Mesenchymal stem cell (in vitro differentiated cells and primary cell): ENCODE measurements around the gene HDAC6. TPM values are rescaled to one million over a fixed set of nuclear protein-coding genes. Genes with fewer than 3 reads are reported as not detected.

Source experiments
- DNase-seq: peaks from one replicate; pipeline ENCODE4 v3.0.0-alpha.2; 2013
- H2AFZ ChIP-seq: one replicate; pipeline ENCODE4 v1.6.1; 2013; ENCODE audit warnings: low read depth, mild to moderate bottlenecking, control low read depth, inconsistent platforms, low read length, moderate library complexity
- H2AK5ac ChIP-seq: 2 replicates; pipeline ENCODE4 v1.6.1; 2013; ENCODE audit warnings: low read length, moderate library complexity, mild to moderate bottlenecking, inconsistent platforms; ENCODE audit not compliant: severe bottlenecking
- H2BK120ac ChIP-seq: one replicate; pipeline ENCODE4 v1.6.1; 2013; ENCODE audit warnings: low read depth, mild to moderate bottlenecking, inconsistent platforms, low read length, moderate library complexity
- H2BK12ac ChIP-seq, 2 experiments: one replicate each; pipeline ENCODE4 v1.6.1; 2013; ENCODE audit warnings: inconsistent platforms in 2 of 2, low read length in 2 of 2, mild to moderate bottlenecking in 2 of 2, moderate library complexity in 2 of 2, control low read depth in 1 of 2
- H2BK15ac ChIP-seq: one replicate; pipeline ENCODE4 v1.6.1; 2013; ENCODE audit warnings: mild to moderate bottlenecking, low read depth, inconsistent platforms; ENCODE audit not compliant: poor library complexity, severe bottlenecking
- H2BK5ac ChIP-seq: 2 replicates; pipeline ENCODE4 v1.6.1; 2013; ENCODE audit warnings: low read depth, mild to moderate bottlenecking, low read length, control low read depth, inconsistent platforms; ENCODE audit not compliant: poor library complexity, severe bottlenecking
- H3K14ac ChIP-seq, 2 experiments: one replicate each; pipeline ENCODE4 v1.6.1; 2013; ENCODE audit warnings: inconsistent platforms in 2 of 2, low read length in 2 of 2, control low read depth in 1 of 2, mild to moderate bottlenecking in 1 of 2, moderate library complexity in 1 of 2
- H3K18ac ChIP-seq, 2 experiments: one replicate each; pipeline ENCODE4 v1.6.1; 2013; ENCODE audit warnings: inconsistent platforms in 2 of 2, low read length in 2 of 2, control low read depth in 1 of 2, low read depth in 1 of 2, mild to moderate bottlenecking in 1 of 2
- H3K23ac ChIP-seq, 2 experiments: one replicate each; pipeline ENCODE4 v1.6.1; 2013; ENCODE audit warnings: inconsistent platforms in 2 of 2, low read length in 2 of 2, mild to moderate bottlenecking in 2 of 2, moderate library complexity in 2 of 2, control low read depth in 1 of 2
- H3K27ac ChIP-seq: 2 replicates; pipeline ENCODE4 v1.5.1; 2013; ENCODE audit warnings: mild to moderate bottlenecking, moderate library complexity, low read length, control low read depth, inconsistent platforms; ENCODE audit not compliant: poor library complexity, severe bottlenecking
- H3K27me3 ChIP-seq, 2 experiments: 2 replicates each; pipeline versions ENCODE4 v1.6.1 to v1.7.0; 2013; ENCODE audit warnings: low read length in 2 of 2, mild to moderate bottlenecking in 2 of 2, moderate library complexity in 2 of 2, control low read depth in 1 of 2, inconsistent platforms in 1 of 2; ENCODE audit not compliant: control insufficient read depth in 1 of 2, insufficient read depth in 1 of 2
- H3K36me3 ChIP-seq, 2 experiments: 2 replicates each; pipeline versions ENCODE4 v1.6.1 to v1.7.0; 2013; ENCODE audit warnings: low read length in 2 of 2, control low read depth in 1 of 2, inconsistent platforms in 1 of 2, low read depth in 1 of 2, mild to moderate bottlenecking in 1 of 2; ENCODE audit not compliant: insufficient read depth in 2 of 2, control insufficient read depth in 1 of 2
- H3K4ac ChIP-seq, 2 experiments: one replicate each; pipeline ENCODE4 v1.6.1; 2013; ENCODE audit warnings: inconsistent platforms in 2 of 2, low read length in 2 of 2, mild to moderate bottlenecking in 2 of 2, moderate library complexity in 2 of 2, control low read depth in 1 of 2, low read depth in 1 of 2
- H3K4me1 ChIP-seq: 2 replicates; pipeline ENCODE4 v1.6.1; 2013; ENCODE audit warnings: low read depth, low read length, control low read depth; ENCODE audit not compliant: control insufficient read depth, insufficient read depth
- H3K4me2 ChIP-seq: 2 replicates; pipeline ENCODE4 v1.6.1; 2013; ENCODE audit warnings: low read length, mild to moderate bottlenecking, inconsistent platforms; ENCODE audit not compliant: poor library complexity, severe bottlenecking
- H3K4me3 ChIP-seq, 2 experiments: 2 replicates each; pipeline versions ENCODE4 v1.5.1 to v1.7.0; 2013; ENCODE audit warnings: low read length in 2 of 2, mild to moderate bottlenecking in 2 of 2, control low read depth in 1 of 2, low read depth in 1 of 2; ENCODE audit not compliant: insufficient read depth in 1 of 2
- H3K79me1 ChIP-seq: replicated peaks from 2 replicates; pipeline ENCODE4 v1.6.1; 2013; ENCODE audit warnings: mild to moderate bottlenecking, control low read depth, low read length, inconsistent platforms; ENCODE audit not compliant: poor library complexity, severe bottlenecking
- H3K9ac ChIP-seq: 2 replicates; pipeline ENCODE4 v1.7.0; 2013; ENCODE audit warnings: mild to moderate bottlenecking, low read length, moderate library complexity
- H3K9me3 ChIP-seq: 2 replicates; pipeline ENCODE4 v1.7.0; 2013; ENCODE audit warnings: mild to moderate bottlenecking, low read length; ENCODE audit not compliant: control insufficient read depth
- H4K8ac ChIP-seq: one replicate; pipeline ENCODE4 v1.6.1; 2013; ENCODE audit warnings: inconsistent platforms, mild to moderate bottlenecking, low read length, moderate library complexity
- H4K91ac ChIP-seq: one replicate; pipeline ENCODE4 v1.6.1; 2013; ENCODE audit warnings: mild to moderate bottlenecking, low read length, inconsistent platforms
- WGBS: methylation state at CpG from one replicate; pipeline ENCODE4 v1.1.7; 2013; ENCODE audit warnings: mixed read lengths; 5-methylcytosine and 5-hydroxymethylcytosine counted together
- polyA plus RNA-seq, 2 experiments: library from polyadenylated mRNA; stranded (reverse); fragments of 200-250 nt; gene quantifications; one replicate each; pipeline ENCODE4 v1.2.3, GENCODE V29; 2013

Gene HDAC6
- 38.8 TPM for polyA plus RNA-seq (2013, experiment 1 of 2)
- 35.3 TPM for polyA plus RNA-seq (2013, experiment 2 of 2)

DNA sequence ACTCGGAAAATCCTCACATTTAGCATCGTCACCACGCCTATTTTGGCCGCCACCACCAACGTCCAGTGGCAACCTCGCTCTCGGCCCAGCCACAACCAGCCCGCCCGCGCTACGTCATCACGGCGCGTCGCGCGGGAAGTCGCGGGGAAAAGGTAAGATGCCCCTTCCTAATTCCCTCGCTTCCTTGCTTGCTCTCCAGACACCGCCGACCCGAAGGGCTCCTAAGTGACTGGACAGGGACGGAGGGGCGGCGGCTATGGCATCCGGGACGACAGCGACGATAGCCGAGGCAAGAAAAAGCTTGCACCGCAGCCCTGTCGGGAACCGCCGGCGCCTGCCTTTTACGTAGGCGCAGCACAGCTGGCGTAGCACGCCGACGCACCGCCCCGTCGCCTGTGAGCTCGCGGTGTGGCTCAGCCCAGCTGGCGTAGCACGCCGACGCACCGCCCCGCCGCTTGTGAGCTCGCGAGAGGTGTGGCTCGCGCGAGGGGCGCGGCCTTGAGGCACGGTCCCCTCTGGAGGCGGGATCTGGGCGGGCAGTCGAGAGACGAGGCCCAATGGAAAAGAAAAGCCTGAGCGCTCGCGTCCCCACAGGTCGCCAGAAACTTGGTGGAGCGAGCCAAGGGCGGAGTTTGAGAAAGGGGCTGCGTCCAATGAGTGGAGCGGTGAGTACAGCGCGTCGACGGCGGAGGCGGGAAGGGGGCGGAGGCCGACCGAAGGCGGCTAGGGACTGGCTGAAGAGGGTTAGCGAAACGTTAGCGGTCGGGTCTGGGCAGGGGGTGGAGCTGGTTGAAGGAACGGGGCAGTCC is at the start of gene HDAC6:
HDAC6 (plus strand) TSS at position 788 of the 809 bp plus-strand sequence. CDS start 626 bp downstream, outside the sequence.
- peak; percentile 99 for DNase-seq
- no peak within 1 kb of the TSS for H2BK15ac ChIP-seq
- peak within 1 kb of the TSS; percentile 66 for H3K4me2 ChIP-seq
- peak within 1 kb of the TSS; percentile 80 to 82 for H3K4me3 ChIP-seq
- H4K91ac ChIP-seq = peak within 1 kb of the TSS; percentile 99
- H3K36me3 ChIP-seq = peaks cover 7 to 12% of the 10 kb centered on the region in 2 experiments
- H3K79me1 ChIP-seq = peaks cover 7% of the 10 kb centered on the region
- under 1% methylated on average over 80 of the region's 89 CpGs for WGBS
- H3K27me3 ChIP-seq = peaks cover 0 to 14% of the 10 kb centered on the region in 2 experiments
- H2BK120ac ChIP-seq = peak within 1 kb of the TSS; percentile 73
- peak within 1 kb of the TSS; percentile 70 to 95 for H3K18ac ChIP-seq
- H2AFZ ChIP-seq = peak within 1 kb of the TSS; percentile 53
- H3K9me3 ChIP-seq = no peaks in the 10 kb centered on the region
- peak within 1 kb of the TSS; percentile 95 for H3K9ac ChIP-seq
- peak within 1 kb of the TSS in 1 of 2 experiments; percentile 81 for H3K14ac ChIP-seq
- peak within 1 kb of the TSS; percentile 99 for H3K27ac ChIP-seq
- peak within 1 kb of the TSS in 1 of 2 experiments; percentile 88 for H3K4ac ChIP-seq
- peaks cover 4% of the 10 kb centered on the region for H3K4me1 ChIP-seq
- H2BK12ac ChIP-seq = no peak within 1 kb of the TSS
- peak within 1 kb of the TSS in 1 of 2 experiments; percentile 72 for H3K23ac ChIP-seq
- H4K8ac ChIP-seq = peak within 1 kb of the TSS; percentile 100
- no peak within 1 kb of the TSS for H2AK5ac ChIP-seq
- peak within 1 kb of the TSS; percentile 89 for H2BK5ac ChIP-seq

DNA sequence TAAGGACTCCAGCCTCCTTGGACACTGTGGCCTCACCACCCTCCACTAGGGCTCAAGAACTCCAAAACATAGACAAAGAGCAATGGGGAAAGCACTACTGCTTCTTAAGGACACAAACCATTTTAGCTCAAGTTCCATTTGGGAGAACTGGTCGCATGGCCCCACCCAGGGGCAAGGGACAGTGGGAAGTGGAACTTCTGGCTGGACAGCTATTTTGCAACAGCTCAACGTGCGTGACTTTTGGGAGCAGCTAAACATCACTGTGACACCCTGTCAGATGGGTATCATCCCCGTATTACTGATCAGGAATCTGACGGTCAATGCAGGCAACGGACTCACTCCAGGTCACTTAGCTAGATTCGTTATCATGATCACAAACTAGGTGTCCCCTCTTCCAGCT is 49.4 kb upstream of the HDAC6 start:
- Histone ChIP-seq H2BK5ac (no peak overlapping the region), H3K27ac (no peak overlapping the region), H3K9me3 (no peaks in the 10 kb centered on the region), H3K4me2 (no peak overlapping the region), H3K36me3 (no peaks in the 10 kb centered on the region), H3K4me1 (no peaks in the 10 kb centered on the region), H3K4me3 (no peak overlapping the region), H3K18ac (no peak overlapping the region), H3K23ac (no peak overlapping the region), H2BK120ac (no peak overlapping the region), H3K9ac (no peak overlapping the region), H3K79me1 (no peaks in the 10 kb centered on the region), H3K14ac (no peak overlapping the region), H2BK12ac (no peak overlapping the region), H3K27me3 (peaks cover 0 to 45% of the 10 kb centered on the region in 2 experiments), H4K8ac (no peak overlapping the region), H4K91ac (no peak overlapping the region), H2AK5ac (no peak overlapping the region), H3K4ac (no peak overlapping the region), H2AFZ (no peak overlapping the region), H2BK15ac (no peak overlapping the region)
- DNase-seq = no peak
- 87% methylated on average over 7 of the region's 7 CpGs for WGBS

DNA sequence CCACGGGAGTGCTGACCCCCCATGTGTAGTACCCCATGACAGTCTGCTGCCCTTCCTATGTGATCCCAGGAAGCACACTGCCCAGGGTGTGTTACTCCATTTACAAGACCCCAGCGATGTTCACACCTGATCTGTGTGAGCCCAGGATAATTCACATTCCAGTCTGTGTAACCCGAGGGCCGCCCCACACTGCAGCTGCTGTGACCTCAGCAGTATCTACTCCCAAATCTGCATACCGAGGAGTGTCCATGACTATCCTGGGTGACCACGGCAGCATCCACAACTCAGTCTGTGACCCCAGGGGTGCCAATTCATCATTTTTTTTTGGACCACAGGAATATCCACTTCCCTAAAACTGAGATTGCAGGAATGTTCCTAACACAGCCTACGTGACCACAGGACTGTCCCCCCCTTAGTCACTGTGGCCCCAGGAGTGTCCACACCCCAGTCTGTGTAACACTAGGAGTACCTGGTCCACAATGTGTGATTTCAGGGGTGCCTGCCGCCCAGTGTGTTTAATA is 48.1 kb upstream of the HDAC6 start:
- no peaks in the 10 kb centered on the region for H3K79me1 ChIP-seq
- peaks cover 0 to 52% of the 10 kb centered on the region in 2 experiments for H3K27me3 ChIP-seq
- no peak overlapping the region for H4K8ac ChIP-seq
- 85% methylated on average over 7 of the region's 8 CpGs for WGBS
- H3K36me3 ChIP-seq = no peaks in the 10 kb centered on the region
- no peak overlapping the region for H3K4ac ChIP-seq
- no peak for DNase-seq
- H2AFZ ChIP-seq = no peak overlapping the region
- H2AK5ac ChIP-seq = no peak overlapping the region
- no peak overlapping the region for H2BK15ac ChIP-seq
- no peak overlapping the region for H2BK120ac ChIP-seq
- H4K91ac ChIP-seq = no peak overlapping the region
- H3K4me2 ChIP-seq = no peak overlapping the region
- no peak overlapping the region for H3K14ac ChIP-seq
- no peak overlapping the region for H2BK12ac ChIP-seq
- H3K23ac ChIP-seq = no peak overlapping the region
- no peak overlapping the region for H2BK5ac ChIP-seq
- no peak overlapping the region for H3K9ac ChIP-seq
- H3K18ac ChIP-seq = no peak overlapping the region
- no peaks in the 10 kb centered on the region for H3K9me3 ChIP-seq
- no peaks in the 10 kb centered on the region for H3K4me1 ChIP-seq
- no peak overlapping the region for H3K27ac ChIP-seq
- H3K4me3 ChIP-seq = no peak overlapping the region

DNA sequence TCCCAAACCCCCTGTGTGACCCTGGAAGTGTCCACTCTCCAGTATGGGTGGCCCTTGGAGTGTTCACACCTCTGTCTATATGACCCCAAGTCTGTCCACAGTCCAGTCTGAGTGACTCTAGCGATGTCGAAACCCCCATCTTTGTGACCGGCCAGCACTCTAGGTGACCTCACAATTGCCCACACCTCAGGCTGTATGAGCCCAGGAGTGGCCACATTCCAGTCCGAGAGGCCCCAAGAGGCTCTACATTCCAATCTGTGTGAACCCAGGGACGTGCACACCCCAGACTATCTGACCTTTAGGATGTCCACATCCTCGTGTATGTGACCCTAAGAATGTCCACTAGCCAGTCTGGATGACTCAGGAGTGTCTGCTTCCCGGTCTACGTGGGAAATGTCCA is 47.6 kb upstream of the HDAC6 start:
- no peak overlapping the region for H4K91ac ChIP-seq
- H3K9me3 ChIP-seq = no peaks in the 10 kb centered on the region
- no peak overlapping the region for H2BK12ac ChIP-seq
- H3K18ac ChIP-seq = no peak overlapping the region
- no peak overlapping the region for H3K9ac ChIP-seq
- H3K23ac ChIP-seq = no peak overlapping the region
- no peak overlapping the region for H2AFZ ChIP-seq
- no peaks in the 10 kb centered on the region for H3K36me3 ChIP-seq
- no peak overlapping the region for H3K4me3 ChIP-seq
- H3K14ac ChIP-seq = no peak overlapping the region
- H2BK5ac ChIP-seq = no peak overlapping the region
- no peak overlapping the region for H3K4me2 ChIP-seq
- H2BK15ac ChIP-seq = no peak overlapping the region
- H2AK5ac ChIP-seq = no peak overlapping the region
- no peak overlapping the region for H2BK120ac ChIP-seq
- H4K8ac ChIP-seq = no peak overlapping the region
- DNase-seq = no peak
- WGBS = 67% methylated on average over 8 of the region's 8 CpGs
- H3K79me1 ChIP-seq = no peaks in the 10 kb centered on the region
- no peak overlapping the region for H3K4ac ChIP-seq
- H3K4me1 ChIP-seq = no peaks in the 10 kb centered on the region
- H3K27ac ChIP-seq = no peak overlapping the region
- H3K27me3 ChIP-seq = peaks cover 0 to 55% of the 10 kb centered on the region in 2 experiments
